Uterus (tissue), 2 donors: Measurements from ENCODE around the gene EPB41L4A.

Experiments
- POLR2A ChIP-seq, 2 donors: fragments of 450-650 bp; IDR thresholded peaks; one replicate each; pipeline ENCODE4 v1.6.1; 2016; ENCODE audit warnings: antibody characterized with exemption in 2 of 2, mild to moderate bottlenecking in 1 of 2, moderate library complexity in 1 of 2
- TF ChIP-seq, protein P1 (sequence below), 4 experiments: fragments of 200-600 bp in 2 of 4; fragments of 450-650 bp in 2 of 4; sonication (generic) in 2 of 4; IDR thresholded peaks; one replicate each; pipeline ENCODE4 v1.5.1; 2016 to 2019; ENCODE audit warnings: antibody characterized with exemption in 4 of 4, mild to moderate bottlenecking in 2 of 4, moderate library complexity in 1 of 4

DNA sequence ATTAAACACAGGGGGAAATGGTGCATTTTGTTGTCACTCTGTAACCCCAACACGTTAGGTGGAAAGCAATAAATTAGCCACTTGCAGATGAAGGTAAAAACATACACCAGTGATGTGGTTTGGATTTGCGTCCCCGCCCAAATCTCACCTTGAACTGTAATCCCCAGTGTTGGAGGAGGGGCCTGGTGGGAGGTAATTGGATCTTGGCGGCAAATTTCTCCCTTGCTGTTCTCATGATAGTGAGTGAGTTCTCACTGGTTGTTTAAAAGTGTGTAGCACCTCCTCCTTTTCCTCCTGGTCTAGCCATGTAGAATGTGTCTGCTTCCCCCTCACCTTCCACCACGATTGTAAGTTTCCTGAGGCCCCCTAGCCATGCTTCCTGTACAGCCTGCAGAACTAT, 17.2 kb downstream of the EPB41L4A start:
- TF ChIP-seq, protein P1, sequence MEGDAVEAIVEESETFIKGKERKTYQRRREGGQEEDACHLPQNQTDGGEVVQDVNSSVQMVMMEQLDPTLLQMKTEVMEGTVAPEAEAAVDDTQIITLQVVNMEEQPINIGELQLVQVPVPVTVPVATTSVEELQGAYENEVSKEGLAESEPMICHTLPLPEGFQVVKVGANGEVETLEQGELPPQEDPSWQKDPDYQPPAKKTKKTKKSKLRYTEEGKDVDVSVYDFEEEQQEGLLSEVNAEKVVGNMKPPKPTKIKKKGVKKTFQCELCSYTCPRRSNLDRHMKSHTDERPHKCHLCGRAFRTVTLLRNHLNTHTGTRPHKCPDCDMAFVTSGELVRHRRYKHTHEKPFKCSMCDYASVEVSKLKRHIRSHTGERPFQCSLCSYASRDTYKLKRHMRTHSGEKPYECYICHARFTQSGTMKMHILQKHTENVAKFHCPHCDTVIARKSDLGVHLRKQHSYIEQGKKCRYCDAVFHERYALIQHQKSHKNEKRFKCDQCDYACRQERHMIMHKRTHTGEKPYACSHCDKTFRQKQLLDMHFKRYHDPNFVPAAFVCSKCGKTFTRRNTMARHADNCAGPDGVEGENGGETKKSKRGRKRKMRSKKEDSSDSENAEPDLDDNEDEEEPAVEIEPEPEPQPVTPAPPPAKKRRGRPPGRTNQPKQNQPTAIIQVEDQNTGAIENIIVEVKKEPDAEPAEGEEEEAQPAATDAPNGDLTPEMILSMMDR (IDR thresholded peaks at IDR 0.05), result no peak
- TF ChIP-seq POLR2A (IDR thresholded peaks at IDR 0.05), result no peak
